ENCODE data around the gene MTARC1.

Gene MTARC1

DNA sequence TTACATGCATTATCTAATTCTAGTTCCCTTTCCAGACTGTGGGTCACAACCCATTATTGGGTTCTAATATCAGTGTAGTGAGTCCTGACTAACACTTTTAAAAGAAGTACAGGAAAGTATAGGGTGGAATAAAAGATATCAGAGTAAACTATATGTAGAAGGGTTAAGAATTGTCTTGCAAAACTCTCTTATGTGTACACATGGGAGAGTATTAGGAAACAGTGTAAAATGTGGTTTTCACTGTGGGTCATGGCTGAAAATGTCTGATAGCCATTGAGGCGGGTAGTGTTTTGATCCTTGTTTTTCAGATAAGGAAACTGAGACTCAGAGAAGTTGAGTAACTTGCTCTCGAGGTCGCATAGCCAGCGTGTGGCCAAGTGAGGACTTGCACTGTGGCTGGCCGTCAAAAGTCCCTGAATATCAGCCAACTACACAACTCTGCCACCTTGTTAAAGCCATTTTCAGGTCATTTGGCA lies 18.5 kb upstream of the MTARC1 start:
- Histone ChIP-seq H3K4me2 (ENCODE audit: low read depth, low read length) (no peak overlapping the region), H2AFZ (ENCODE audit: low read length) (no peak overlapping the region), H3K9me2 (replicated peaks; ENCODE audit: insufficient read depth, low read length) (no peaks in the 10 kb centered on the region), H3K36me3 (replicated peaks; ENCODE audit: insufficient read depth, low read length) (no peaks in the 10 kb centered on the region), H3K27me3 (replicated peaks; ENCODE audit: insufficient read depth, low read length) (no peaks in the 10 kb centered on the region), H3K27ac (ENCODE audit: low read length) (no peak overlapping the region), H3K9me3 (replicated peaks; ENCODE audit: insufficient read depth, low read length) (no peaks in the 10 kb centered on the region), H3K79me2 (ENCODE audit: low read length) (no peaks in the 10 kb centered on the region), H3K4me3 (ENCODE audit: low read length) (no peak overlapping the region), H3K9ac (ENCODE audit: low read length) (no peak overlapping the region), H3F3A (ENCODE audit: insufficient read depth, low read length) (no peaks in the 10 kb centered on the region), H3K4me1 (ENCODE audit: low read length) (no peaks in the 10 kb centered on the region), H4K20me1 (ENCODE audit: insufficient read depth, low read length) (no peaks in the 10 kb centered on the region)
- TF ChIP-seq EZH2 (optimal IDR thresholded peaks at IDR 0.05; ENCODE audit: low read depth, low read length): no peak
- TF ChIP-seq EZH2phosphoT487 (IDR thresholded peaks at IDR 0.05; ENCODE audit: low read length): no peak
- TF ChIP-seq, protein P1, sequence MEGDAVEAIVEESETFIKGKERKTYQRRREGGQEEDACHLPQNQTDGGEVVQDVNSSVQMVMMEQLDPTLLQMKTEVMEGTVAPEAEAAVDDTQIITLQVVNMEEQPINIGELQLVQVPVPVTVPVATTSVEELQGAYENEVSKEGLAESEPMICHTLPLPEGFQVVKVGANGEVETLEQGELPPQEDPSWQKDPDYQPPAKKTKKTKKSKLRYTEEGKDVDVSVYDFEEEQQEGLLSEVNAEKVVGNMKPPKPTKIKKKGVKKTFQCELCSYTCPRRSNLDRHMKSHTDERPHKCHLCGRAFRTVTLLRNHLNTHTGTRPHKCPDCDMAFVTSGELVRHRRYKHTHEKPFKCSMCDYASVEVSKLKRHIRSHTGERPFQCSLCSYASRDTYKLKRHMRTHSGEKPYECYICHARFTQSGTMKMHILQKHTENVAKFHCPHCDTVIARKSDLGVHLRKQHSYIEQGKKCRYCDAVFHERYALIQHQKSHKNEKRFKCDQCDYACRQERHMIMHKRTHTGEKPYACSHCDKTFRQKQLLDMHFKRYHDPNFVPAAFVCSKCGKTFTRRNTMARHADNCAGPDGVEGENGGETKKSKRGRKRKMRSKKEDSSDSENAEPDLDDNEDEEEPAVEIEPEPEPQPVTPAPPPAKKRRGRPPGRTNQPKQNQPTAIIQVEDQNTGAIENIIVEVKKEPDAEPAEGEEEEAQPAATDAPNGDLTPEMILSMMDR (IDR thresholded peaks at IDR 0.05; ENCODE audit: low read length): no peak
- no peak for DNase-seq

DNA sequence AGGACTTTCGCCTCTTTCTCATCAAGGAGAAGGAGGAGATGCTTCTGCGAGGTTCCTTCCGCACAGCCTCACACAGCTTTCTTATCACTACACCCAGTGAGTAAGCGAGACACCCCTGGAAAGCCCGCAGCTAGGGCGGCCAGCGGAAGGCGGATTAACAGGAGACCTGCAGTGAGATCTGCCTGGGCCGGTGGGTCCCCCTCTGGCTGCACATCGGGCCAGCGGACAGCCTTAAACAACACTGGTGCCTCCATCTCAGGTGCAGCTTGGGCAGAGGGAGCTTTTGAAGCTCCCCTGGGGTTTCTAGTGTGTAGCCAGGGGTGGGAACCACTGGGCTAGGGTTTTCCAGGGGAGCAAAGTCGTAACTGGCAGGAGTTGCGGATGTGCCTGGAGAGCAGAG lies 17.5 kb upstream of the MTARC1 start:
- H3F3A ChIP-seq (ENCODE audit: insufficient read depth, low read length): no peaks in the 10 kb centered on the region
- H3K27me3 ChIP-seq (replicated peaks; ENCODE audit: insufficient read depth, low read length): no peaks in the 10 kb centered on the region
- no peaks in the 10 kb centered on the region for H4K20me1 ChIP-seq (ENCODE audit: insufficient read depth, low read length)
- H3K4me1 ChIP-seq (ENCODE audit: low read length): no peaks in the 10 kb centered on the region
- TF ChIP-seq EZH2 (optimal IDR thresholded peaks at IDR 0.05; ENCODE audit: low read depth, low read length) (no peak), EZH2phosphoT487 (IDR thresholded peaks at IDR 0.05; ENCODE audit: low read length) (no peak)
- TF ChIP-seq, protein P1 (IDR thresholded peaks at IDR 0.05; ENCODE audit: low read length): no peak
- no peak overlapping the region for H2AFZ ChIP-seq (ENCODE audit: low read length)
- H3K9me3 ChIP-seq (replicated peaks; ENCODE audit: insufficient read depth, low read length): no peaks in the 10 kb centered on the region
- no peak overlapping the region for H3K27ac ChIP-seq (ENCODE audit: low read length)
- H3K4me3 ChIP-seq (ENCODE audit: low read length): no peak overlapping the region
- H3K9me2 ChIP-seq (replicated peaks; ENCODE audit: insufficient read depth, low read length): no peaks in the 10 kb centered on the region
- H3K9ac ChIP-seq (ENCODE audit: low read length): no peak overlapping the region
- no peak for DNase-seq
- no peaks in the 10 kb centered on the region for H3K36me3 ChIP-seq (replicated peaks; ENCODE audit: insufficient read depth, low read length)
- H3K4me2 ChIP-seq (ENCODE audit: low read depth, low read length): no peak overlapping the region
- H3K79me2 ChIP-seq (ENCODE audit: low read length): no peaks in the 10 kb centered on the region

DNA sequence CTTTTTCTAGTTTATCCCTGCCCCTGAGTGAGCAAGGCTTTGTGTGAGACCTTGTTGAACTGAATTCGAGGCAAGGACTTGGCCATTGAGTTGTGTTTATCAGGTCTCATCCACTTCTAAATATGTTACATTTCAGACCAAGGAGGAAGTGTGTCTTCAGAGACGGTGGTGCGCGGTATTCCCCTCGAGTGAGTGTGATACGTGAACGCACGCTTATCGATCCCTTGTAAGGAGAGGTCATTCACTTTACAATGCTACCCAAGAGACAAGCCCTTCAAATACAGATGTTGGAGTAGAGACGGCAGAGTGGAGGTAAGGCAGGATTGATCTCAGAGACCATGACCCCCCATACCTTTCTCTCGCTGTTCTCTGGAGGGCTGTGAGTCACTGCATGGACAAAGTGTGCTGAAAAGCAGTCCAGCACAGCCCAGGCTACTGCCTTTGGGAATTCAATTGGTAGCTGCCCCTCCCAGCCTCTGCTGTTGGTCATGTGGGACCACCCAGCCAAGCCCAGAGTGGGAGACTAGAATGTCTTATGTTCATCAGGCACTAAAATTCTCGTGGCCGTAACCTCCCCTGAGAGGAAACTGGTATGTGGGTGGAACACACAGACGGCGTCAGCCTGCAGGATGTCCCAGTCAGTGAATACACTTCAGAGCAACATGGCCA lies 16.3 kb upstream of the MTARC1 start:
- H3F3A ChIP-seq (ENCODE audit: insufficient read depth, low read length): no peaks in the 10 kb centered on the region
- no peaks in the 10 kb centered on the region for H3K79me2 ChIP-seq (ENCODE audit: low read length)
- TF ChIP-seq, protein P1 (IDR thresholded peaks at IDR 0.05; ENCODE audit: low read length): no peak
- TF ChIP-seq EZH2phosphoT487 (IDR thresholded peaks at IDR 0.05; ENCODE audit: low read length): no peak
- no peak for TF ChIP-seq EZH2 (optimal IDR thresholded peaks at IDR 0.05; ENCODE audit: low read depth, low read length)
- no peaks in the 10 kb centered on the region for H3K9me2 ChIP-seq (replicated peaks; ENCODE audit: insufficient read depth, low read length)
- H3K9ac ChIP-seq (ENCODE audit: low read length): no peak overlapping the region
- DNase-seq: no peak
- H2AFZ ChIP-seq (ENCODE audit: low read length): no peak overlapping the region
- no peaks in the 10 kb centered on the region for H3K27me3 ChIP-seq (replicated peaks; ENCODE audit: insufficient read depth, low read length)
- H3K27ac ChIP-seq (ENCODE audit: low read length): no peak overlapping the region
- H4K20me1 ChIP-seq (ENCODE audit: insufficient read depth, low read length): no peaks in the 10 kb centered on the region
- no peaks in the 10 kb centered on the region for H3K9me3 ChIP-seq (replicated peaks; ENCODE audit: insufficient read depth, low read length)
- H3K4me3 ChIP-seq (ENCODE audit: low read length): no peak overlapping the region
- H3K4me2 ChIP-seq (ENCODE audit: low read depth, low read length): no peak overlapping the region
- H3K36me3 ChIP-seq (replicated peaks; ENCODE audit: insufficient read depth, low read length): no peaks in the 10 kb centered on the region
- no peaks in the 10 kb centered on the region for H3K4me1 ChIP-seq (ENCODE audit: low read length)

Data from MM.1S (cell line).